GM12878 (cell line): ENCODE results near the gene ZNF692. TPM values are rescaled to one million over a fixed set of nuclear protein-coding genes. Genes with fewer than 3 reads are reported as not detected.

Experiments used
- EED ChIP-seq: sonication (generic); IDR thresholded peaks from 2 replicates; pipeline ENCODE4 v1.6.1; 2016; ENCODE audit warnings: antibody characterized with exemption, low read depth
- GABPA ChIP-seq: IDR thresholded peaks from 2 replicates; pipeline ENCODE4 v1.6.1; 2014; ENCODE audit warnings: antibody characterized with exemption, low read depth, mild to moderate bottlenecking, inconsistent platforms
- MEF2A ChIP-seq: IDR thresholded peaks from 2 replicates; pipeline ENCODE4 v1.6.1; 2011; ENCODE audit warnings: low read depth, mild to moderate bottlenecking, low read length, moderate library complexity; ENCODE audit not compliant: insufficient read depth
- MEF2B ChIP-seq: fragments of 450-650 bp; IDR thresholded peaks from 2 replicates; pipeline ENCODE4 v1.6.1; 2018; ENCODE audit warnings: mild to moderate bottlenecking, moderate library complexity; ENCODE audit not compliant: partially characterized antibody, poor library complexity, severe bottlenecking
- TAF1 ChIP-seq: IDR thresholded peaks from 2 replicates; pipeline ENCODE4 v1.6.1; 2011; ENCODE audit warnings: mild to moderate bottlenecking, low read depth, low read length, borderline replicate concordance
- TBL1XR1 ChIP-seq: IDR thresholded peaks from 2 replicates; pipeline ENCODE4 v1.6.1; 2012; ENCODE audit warnings: low read depth, low read length, improper control_type of control experiment
- TCF12 ChIP-seq: IDR thresholded peaks from 2 replicates; pipeline ENCODE4 v1.6.1; 2011; ENCODE audit warnings: low read depth, mild to moderate bottlenecking, low read length
- polyA plus RNA-seq, 11 experiments: library from polyadenylated mRNA; depleted of rRNA in 4 of 11; unstranded in 6 of 11; stranded (reverse) in 5 of 11; fragments of >200 nt; fragmentation: Nextera tagmentation in 4 of 11; fragmentation: Illumina TruSeq in 1 of 11; extraction: Ambion mirVana in 4 of 11; extraction: Trizol in 1 of 11; gene quantifications; 1 replicate in 1 of 11; 2 replicates in 10 of 11; pipeline versions ENCODE4 v1.2.1 to v1.2.3, GENCODE V29; 2011 to 2016; ENCODE audit warnings: inconsistent platforms in 2 of 11, missing spikeins in 2 of 11, low read depth in 1 of 11
- total RNA-seq, 4 experiments: library from RNA; depleted of rRNA in 3 of 4; stranded (reverse); fragments of >200 nt in 3 of 4; fragmentation: Illumina TruSeq in 1 of 4; extraction: Trizol in 1 of 4; gene quantifications; 2 replicates each; pipeline versions ENCODE4 v1.2.1 to v1.2.3, GENCODE V29; 2013 to 2021
- TF ChIP-seq, protein P1 (sequence below), 3 experiments: IDR thresholded peaks in 2 of 3; conservative IDR thresholded peaks in 1 of 3; 2 replicates each; pipeline ENCODE4 v1.5.1; 2011; ENCODE audit warnings: low read depth in 3 of 3, low read length in 3 of 3, mild to moderate bottlenecking in 3 of 3, control low read depth in 2 of 3, moderate library complexity in 2 of 3, inconsistent platforms in 1 of 3, mixed read lengths in 1 of 3; ENCODE audit not compliant: control insufficient read depth in 2 of 3, insufficient read depth in 1 of 3; ENCODE audit errors: extremely low read depth in 1 of 3
- TF ChIP-seq, protein P2 (sequence below): fragments of 450-650 bp; formaldehyde crosslinking; IDR thresholded peaks from 2 replicates; pipeline ENCODE4 v1.5.0; 2022; ENCODE audit warnings: mild to moderate bottlenecking, missing genetic modification characterization

ZNF692 gene
- total and polyA plus RNA-seq, 10 of the 15 experiments (the other 5 are each of a cell fraction or from before 2014, with no cell fraction given): 5.3 to 76.6 (median 36.9) TPM

DNA sequence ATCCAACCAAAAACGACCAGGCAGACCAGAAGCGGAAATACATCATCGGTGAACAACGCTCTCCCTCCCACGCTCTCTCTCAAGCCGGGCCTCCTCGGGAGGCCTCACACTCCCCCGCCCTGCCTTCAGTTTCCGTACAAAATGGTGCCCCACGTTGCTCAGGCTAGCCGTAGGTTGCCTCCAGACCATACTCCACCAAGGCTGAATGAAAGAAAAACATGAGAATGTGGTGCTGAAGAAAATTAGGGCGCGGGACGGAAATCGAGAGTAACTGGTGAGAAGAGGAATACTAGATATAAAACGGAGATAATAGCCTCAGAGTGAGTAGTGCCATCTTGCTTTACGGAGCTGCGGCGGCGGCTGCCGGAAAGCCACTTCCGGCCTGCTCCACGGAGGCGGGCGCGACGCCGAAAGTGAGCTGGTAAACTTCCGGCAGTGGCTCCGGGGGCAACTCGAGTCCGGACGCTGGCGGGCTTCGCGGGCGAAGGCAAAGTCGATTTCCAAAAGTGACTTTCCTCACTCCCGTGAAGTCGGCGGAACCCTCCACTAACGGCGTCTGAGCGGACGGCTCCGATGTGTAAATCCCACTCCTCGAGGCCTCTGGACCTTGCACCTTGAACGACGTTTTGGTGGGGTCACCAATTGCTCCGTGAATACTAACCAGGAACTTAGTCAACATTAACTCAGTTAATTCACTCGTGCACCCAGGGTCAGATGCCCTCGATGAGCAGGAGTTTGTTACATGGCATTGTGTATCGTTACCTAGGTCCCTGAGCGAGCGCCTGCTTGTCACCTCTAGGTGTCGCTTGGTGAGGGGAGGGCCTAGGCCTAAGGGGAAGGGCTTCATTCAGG lies 32.8 kb downstream of the ZNF692 start, which contains the start of gene SH3BP5L (continued):
- TF ChIP-seq, protein P1, sequence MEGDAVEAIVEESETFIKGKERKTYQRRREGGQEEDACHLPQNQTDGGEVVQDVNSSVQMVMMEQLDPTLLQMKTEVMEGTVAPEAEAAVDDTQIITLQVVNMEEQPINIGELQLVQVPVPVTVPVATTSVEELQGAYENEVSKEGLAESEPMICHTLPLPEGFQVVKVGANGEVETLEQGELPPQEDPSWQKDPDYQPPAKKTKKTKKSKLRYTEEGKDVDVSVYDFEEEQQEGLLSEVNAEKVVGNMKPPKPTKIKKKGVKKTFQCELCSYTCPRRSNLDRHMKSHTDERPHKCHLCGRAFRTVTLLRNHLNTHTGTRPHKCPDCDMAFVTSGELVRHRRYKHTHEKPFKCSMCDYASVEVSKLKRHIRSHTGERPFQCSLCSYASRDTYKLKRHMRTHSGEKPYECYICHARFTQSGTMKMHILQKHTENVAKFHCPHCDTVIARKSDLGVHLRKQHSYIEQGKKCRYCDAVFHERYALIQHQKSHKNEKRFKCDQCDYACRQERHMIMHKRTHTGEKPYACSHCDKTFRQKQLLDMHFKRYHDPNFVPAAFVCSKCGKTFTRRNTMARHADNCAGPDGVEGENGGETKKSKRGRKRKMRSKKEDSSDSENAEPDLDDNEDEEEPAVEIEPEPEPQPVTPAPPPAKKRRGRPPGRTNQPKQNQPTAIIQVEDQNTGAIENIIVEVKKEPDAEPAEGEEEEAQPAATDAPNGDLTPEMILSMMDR (IDR thresholded peaks at IDR 0.05 in 2 of 3, conservative IDR thresholded peaks at IDR 0.05 in 1 of 3; ENCODE audit: control insufficient read depth in 2 of 3, extremely low read depth in 1 of 3, insufficient read depth in 1 of 3, low read depth in 3 of 3, low read length in 3 of 3): peak; percentile 83 to 89 (median 84); a peak in 5 of 6 replicates
- TF ChIP-seq MEF2B: peak; percentile 7
- no peak for TF ChIP-seq TAF1
- TF ChIP-seq GABPA: peak; percentile 93
- TF ChIP-seq, protein P2, sequence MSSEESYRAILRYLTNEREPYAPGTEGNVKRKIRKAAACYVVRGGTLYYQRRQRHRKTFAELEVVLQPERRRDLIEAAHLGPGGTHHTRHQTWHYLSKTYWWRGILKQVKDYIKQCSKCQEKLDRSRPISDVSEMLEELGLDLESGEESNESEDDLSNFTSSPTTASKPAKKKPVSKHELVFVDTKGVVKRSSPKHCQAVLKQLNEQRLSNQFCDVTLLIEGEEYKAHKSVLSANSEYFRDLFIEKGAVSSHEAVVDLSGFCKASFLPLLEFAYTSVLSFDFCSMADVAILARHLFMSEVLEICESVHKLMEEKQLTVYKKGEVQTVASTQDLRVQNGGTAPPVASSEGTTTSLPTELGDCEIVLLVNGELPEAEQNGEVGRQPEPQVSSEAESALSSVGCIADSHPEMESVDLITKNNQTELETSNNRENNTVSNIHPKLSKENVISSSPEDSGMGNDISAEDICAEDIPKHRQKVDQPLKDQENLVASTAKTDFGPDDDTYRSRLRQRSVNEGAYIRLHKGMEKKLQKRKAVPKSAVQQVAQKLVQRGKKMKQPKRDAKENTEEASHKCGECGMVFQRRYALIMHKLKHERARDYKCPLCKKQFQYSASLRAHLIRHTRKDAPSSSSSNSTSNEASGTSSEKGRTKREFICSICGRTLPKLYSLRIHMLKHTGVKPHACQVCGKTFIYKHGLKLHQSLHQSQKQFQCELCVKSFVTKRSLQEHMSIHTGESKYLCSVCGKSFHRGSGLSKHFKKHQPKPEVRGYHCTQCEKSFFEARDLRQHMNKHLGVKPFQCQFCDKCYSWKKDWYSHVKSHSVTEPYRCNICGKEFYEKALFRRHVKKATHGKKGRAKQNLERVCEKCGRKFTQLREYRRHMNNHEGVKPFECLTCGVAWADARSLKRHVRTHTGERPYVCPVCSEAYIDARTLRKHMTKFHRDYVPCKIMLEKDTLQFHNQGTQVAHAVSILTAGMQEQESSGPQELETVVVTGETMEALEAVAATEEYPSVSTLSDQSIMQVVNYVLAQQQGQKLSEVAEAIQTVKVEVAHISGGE (CRISPR knock-in tag): peak; percentile 51; the same call in 1 of the 2 replicates
- TF ChIP-seq TCF12: no peak
- no peak for TF ChIP-seq EED
- TF ChIP-seq MEF2A: no peak
- TF ChIP-seq TBL1XR1: no peak
